Measurements from ENCODE around the gene STXBP3. TPM values are rescaled to one million over a fixed set of nuclear protein-coding genes. Genes with fewer than 3 reads are reported as not detected.

The STXBP3 gene
- total and polyA plus RNA-seq, 2 donors (not counting 1 experiment from before 2014, with no cell fraction given), result 55.3 to 71.0 TPM

- Histone ChIP-seq H3K4me1 (ENCODE audit: control insufficient read depth, extremely low read depth, insufficient read depth, low read length) (no peaks in the 10 kb centered on the region), H3K9ac (ENCODE audit: insufficient read depth, low read length) (no peak overlapping the region), H3K9me3 (ENCODE audit: control insufficient read depth, insufficient read depth, low read depth, low read length) (no peaks in the 10 kb centered on the region), H3K27ac (ENCODE audit: insufficient read depth, low read length) (no peak overlapping the region), H4K20me1 (ENCODE audit: control insufficient read depth, extremely low read depth, insufficient read depth, low read length) (no peaks in the 10 kb centered on the region), H2AFZ (ENCODE audit: low read length) (no peak overlapping the region), H3K27me3 (ENCODE audit: control insufficient read depth, insufficient read depth, low read length) (no peaks in the 10 kb centered on the region), H3K4me3 (replicated peaks in 1 of 4; ENCODE audit: control extremely low read depth in 1 of 4, insufficient read depth in 1 of 4, low read depth in 3 of 4, low read length in 4 of 4) (no peak overlapping the region), H3K36me3 (ENCODE audit: control insufficient read depth, insufficient read depth, low read length) (no peaks in the 10 kb centered on the region), H3K4me2 (ENCODE audit: extremely low read depth, insufficient read depth, low read length) (no peak overlapping the region), H3K79me2 (ENCODE audit: control insufficient read depth, insufficient read depth, low read length) (no peaks in the 10 kb centered on the region)
- TF ChIP-seq CTCF (conservative IDR thresholded peaks at IDR 0.05 in 1 of 2, IDR thresholded peaks at IDR 0.05 in 1 of 2; ENCODE audit: low read depth in 1 of 2, low read length in 2 of 2), result no peak
- no peak for TF ChIP-seq EZH2 (IDR thresholded peaks at IDR 0.05; ENCODE audit: low read length, missing control alignments)
- no peak for DNase-seq (ENCODE audit: low read depth in 2 of 2)
Observed at GRCh38 chr1:108845446-108845845, 99.0 kb downstream of the STXBP3 start.

DNA sequence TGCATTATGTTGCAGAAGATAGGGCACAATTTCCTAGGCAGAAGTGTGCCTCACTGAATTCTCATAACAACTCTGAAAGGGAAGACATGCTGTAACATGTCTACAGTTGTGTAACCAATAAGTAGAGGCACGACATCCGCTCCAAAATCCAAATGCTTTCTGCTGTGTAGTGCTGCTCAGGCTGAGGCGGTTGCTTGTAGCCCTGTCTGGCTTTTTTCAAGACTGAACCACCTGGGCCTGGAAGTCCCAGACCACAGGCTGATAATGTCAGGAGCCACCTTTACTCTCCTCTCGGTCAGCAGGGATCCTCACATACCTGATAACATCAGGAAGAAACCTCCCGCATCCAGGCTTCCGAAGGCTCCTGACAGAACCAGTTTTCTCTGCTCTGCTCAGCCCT lies 99.5 kb downstream of the STXBP3 start:
- Histone ChIP-seq H3K27ac (ENCODE audit: insufficient read depth, low read length) (no peak overlapping the region), H3K79me2 (ENCODE audit: control insufficient read depth, insufficient read depth, low read length) (no peaks in the 10 kb centered on the region), H4K20me1 (ENCODE audit: control insufficient read depth, extremely low read depth, insufficient read depth, low read length) (no peaks in the 10 kb centered on the region), H2AFZ (ENCODE audit: low read length) (no peak overlapping the region), H3K27me3 (ENCODE audit: control insufficient read depth, insufficient read depth, low read length) (no peaks in the 10 kb centered on the region), H3K36me3 (ENCODE audit: control insufficient read depth, insufficient read depth, low read length) (no peaks in the 10 kb centered on the region), H3K4me2 (ENCODE audit: extremely low read depth, insufficient read depth, low read length) (no peak overlapping the region), H3K9ac (ENCODE audit: insufficient read depth, low read length) (no peak overlapping the region), H3K9me3 (ENCODE audit: control insufficient read depth, insufficient read depth, low read depth, low read length) (no peaks in the 10 kb centered on the region), H3K4me3 (replicated peaks in 1 of 4; ENCODE audit: control extremely low read depth in 1 of 4, insufficient read depth in 1 of 4, low read depth in 3 of 4, low read length in 4 of 4) (no peak overlapping the region), H3K4me1 (ENCODE audit: control insufficient read depth, extremely low read depth, insufficient read depth, low read length) (no peaks in the 10 kb centered on the region)
- DNase-seq (ENCODE audit: low read depth in 2 of 2), result no peak
- TF ChIP-seq EZH2 (IDR thresholded peaks at IDR 0.05; ENCODE audit: low read length, missing control alignments), result no peak
- no peak for TF ChIP-seq CTCF (conservative IDR thresholded peaks at IDR 0.05 in 1 of 2, IDR thresholded peaks at IDR 0.05 in 1 of 2; ENCODE audit: low read depth in 1 of 2, low read length in 2 of 2)

- DNase-seq (ENCODE audit: low read depth in 2 of 2), result no peak
- Histone ChIP-seq H3K27ac (ENCODE audit: insufficient read depth, low read length) (no peak overlapping the region), H3K9me3 (ENCODE audit: control insufficient read depth, insufficient read depth, low read depth, low read length) (no peaks in the 10 kb centered on the region)
Observed at GRCh38 chr1:108847494-108847893, 101.0 kb downstream of the STXBP3 start.

More at GRCh38 chr1:108847494-108847893, 101.0 kb downstream of the STXBP3 start:
- no peak overlapping the region for H2AFZ ChIP-seq (ENCODE audit: low read length)
- H3K4me3 ChIP-seq (replicated peaks in 1 of 4; ENCODE audit: control extremely low read depth in 1 of 4, insufficient read depth in 1 of 4, low read depth in 3 of 4, low read length in 4 of 4), result no peak overlapping the region
- H3K27me3 ChIP-seq (ENCODE audit: control insufficient read depth, insufficient read depth, low read length), result no peaks in the 10 kb centered on the region
- no peaks in the 10 kb centered on the region for H3K79me2 ChIP-seq (ENCODE audit: control insufficient read depth, insufficient read depth, low read length)
- H4K20me1 ChIP-seq (ENCODE audit: control insufficient read depth, extremely low read depth, insufficient read depth, low read length), result no peaks in the 10 kb centered on the region
- TF ChIP-seq EZH2 (IDR thresholded peaks at IDR 0.05; ENCODE audit: low read length, missing control alignments) (no peak), CTCF (conservative IDR thresholded peaks at IDR 0.05 in 1 of 2, IDR thresholded peaks at IDR 0.05 in 1 of 2; ENCODE audit: low read depth in 1 of 2, low read length in 2 of 2) (no peak)
- H3K9ac ChIP-seq (ENCODE audit: insufficient read depth, low read length), result no peak overlapping the region
- no peak overlapping the region for H3K4me2 ChIP-seq (ENCODE audit: extremely low read depth, insufficient read depth, low read length)
- H3K4me1 ChIP-seq (ENCODE audit: control insufficient read depth, extremely low read depth, insufficient read depth, low read length), result no peaks in the 10 kb centered on the region
- H3K36me3 ChIP-seq (ENCODE audit: control insufficient read depth, insufficient read depth, low read length), result no peaks in the 10 kb centered on the region
